ENCODE data around the gene ACOX2. TPM values are rescaled to one million over a fixed set of nuclear protein-coding genes. Genes with fewer than 3 reads are reported as not detected.

ACOX2 gene
- total RNA-seq (2022; extraction: Qiagen RNA extraction) = 5.9 to 9.8 TPM (median 7.6 TPM) in 5 replicates

DNA sequence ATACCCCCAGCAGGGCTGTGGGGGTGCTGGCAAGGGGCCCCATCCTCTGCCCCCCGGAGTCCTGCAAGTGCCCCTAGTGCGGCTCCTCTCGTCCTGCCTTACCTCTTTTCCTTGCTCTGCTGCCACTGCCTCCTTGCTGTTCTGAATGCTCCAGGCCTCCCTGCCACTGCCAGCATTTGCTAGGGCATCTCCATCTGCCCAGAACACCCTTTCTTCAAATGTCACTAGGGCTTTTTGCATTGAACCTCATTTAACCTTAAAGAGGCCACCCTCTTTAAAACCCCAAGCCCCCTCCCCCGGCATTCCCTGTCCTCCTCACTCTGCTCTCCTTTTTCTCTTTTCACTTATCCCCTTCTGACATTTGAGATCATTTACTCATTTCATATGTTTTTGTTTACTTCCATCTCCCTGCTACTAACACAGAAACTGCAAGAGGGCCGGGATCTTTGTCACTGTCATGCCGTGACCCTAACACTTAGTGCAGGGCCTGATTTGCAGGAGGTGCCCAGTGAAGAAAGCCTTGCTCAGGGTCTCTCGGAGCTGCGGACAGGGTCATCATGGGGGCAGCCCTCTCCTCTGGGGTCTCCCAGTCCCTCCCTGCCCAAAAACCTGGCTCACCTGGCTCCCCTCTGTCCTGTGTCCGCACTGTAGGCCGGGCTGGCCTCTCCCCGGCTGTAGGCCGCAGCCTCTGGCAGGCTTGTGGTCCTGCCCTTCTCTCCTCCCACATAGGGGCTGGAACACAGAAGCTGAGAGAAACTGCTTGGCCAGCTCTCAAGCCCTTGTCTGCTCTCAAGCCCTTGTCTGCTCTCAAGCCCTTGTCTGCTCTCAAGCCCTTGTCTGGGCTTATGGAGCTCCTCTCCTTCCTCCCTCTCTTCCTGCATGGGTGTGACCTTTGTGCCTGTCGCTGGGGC, at the start of gene ACOX2:
TSS of gene ACOX2 (minus strand) at position 690 of the 911 bp plus-strand sequence. CDS start 2,084 bp downstream, outside the sequence.

GRCh38 chr3:58577269-58577821, 40.4 kb upstream of the ACOX2 start, which contains the start of gene FAM107A:
FAM107A (minus strand) TSS chr3:58577391; CDS start chr3:58569860, 7,531 bp downstream.

DNA sequence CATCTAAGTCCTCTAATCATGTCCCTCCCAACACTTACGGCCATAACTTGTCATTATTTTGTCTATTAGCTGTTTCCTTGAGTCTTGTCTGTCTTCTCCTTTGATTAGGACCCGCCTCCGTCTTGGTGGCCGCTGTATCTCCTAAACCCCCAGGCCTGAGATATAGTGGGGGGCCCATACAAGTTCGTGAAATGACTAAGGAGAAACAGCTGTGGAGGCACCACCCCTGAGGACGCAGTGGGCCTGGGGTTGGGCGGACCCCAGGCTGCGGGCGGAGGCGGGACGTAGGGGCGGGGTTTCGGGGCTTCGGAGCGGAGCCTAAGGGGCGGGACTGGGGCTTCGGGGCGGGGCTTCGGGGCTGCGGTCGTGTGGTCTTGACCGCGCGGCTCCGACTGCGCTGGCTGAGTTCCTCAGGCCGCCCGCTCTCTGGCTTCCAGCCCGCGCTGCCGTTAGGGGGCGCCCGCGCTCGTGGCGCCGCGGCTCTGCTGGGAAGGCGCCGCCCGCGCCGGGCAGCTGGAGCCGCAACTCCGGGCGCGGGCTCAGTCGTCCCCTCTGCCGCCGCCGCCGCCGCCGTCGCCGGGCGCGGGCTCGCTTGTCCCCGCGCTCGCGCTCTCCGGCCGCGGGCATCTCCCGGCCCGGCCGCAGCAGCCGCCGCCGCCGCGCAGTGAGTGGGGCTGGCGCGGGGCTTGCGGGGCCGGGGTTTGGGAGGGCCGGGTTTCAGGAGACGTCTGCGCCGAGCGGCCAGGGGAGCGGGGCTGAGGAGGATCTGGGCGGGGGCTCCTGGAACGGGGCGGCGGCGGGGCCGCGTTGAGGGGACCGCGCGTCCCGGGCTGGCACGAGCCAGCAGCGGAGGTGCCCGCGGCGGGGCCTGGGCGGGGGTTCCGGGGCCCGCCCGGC, 45.2 kb downstream of the ACOX2 start, which contains the start of gene KCTD6:
TSS of gene KCTD6 (plus strand) at position 591 of the 897 bp plus-strand sequence. CDS start 6,660 bp downstream, outside the sequence.

Other genes starting within 250 kb of the ACOX2 start
- 9.0 to 12.6 TPM (median 10.8 TPM) in 5 replicates for gene RPP14, start 230.9 kb downstream of the ACOX2 start, total RNA-seq (2022; extraction: Qiagen RNA extraction)
- gene HTD2, start 230.7 kb downstream of the ACOX2 start, total RNA-seq (2022; extraction: Qiagen RNA extraction) = 7.3 to 8.3 TPM (median 7.7 TPM) in 5 replicates
- gene PXK, start 204.3 kb downstream of the ACOX2 start, total RNA-seq (2022; extraction: Qiagen RNA extraction) = 4.1 to 5.8 TPM (median 4.8 TPM) in 5 replicates
- 57.1 to 63.4 TPM (median 60.5 TPM) in 5 replicates for gene PDHB, start 103.4 kb downstream of the ACOX2 start, total RNA-seq (2022; extraction: Qiagen RNA extraction)
- 6.2 to 9.8 TPM (median 7.5 TPM) in 5 replicates for gene KCTD6, start 45.1 kb downstream of the ACOX2 start, total RNA-seq (2022; extraction: Qiagen RNA extraction)
- 0.11 to 0.24 TPM (median 0.20 TPM) in 5 replicates for gene FAM107A, start 40.2 kb upstream of the ACOX2 start, total RNA-seq (2022; extraction: Qiagen RNA extraction)
- not detected in 5 replicates for gene FAM3D, start 129.6 kb upstream of the ACOX2 start, total RNA-seq (2022; extraction: Qiagen RNA extraction)